Neutrophil (primary cell): ENCODE results near the gene TRAF6.

Experiments
- H3K27ac ChIP-seq: fragments of 200-600 bp; sonication (generic); 2 replicates; pipeline ENCODE4 v1.5.1; 2016; ENCODE audit warnings: mild to moderate bottlenecking, moderate library complexity
- H3K27me3 ChIP-seq: fragments of 200-600 bp; sonication (generic); 2 replicates; pipeline ENCODE4 v1.6.0; 2016; ENCODE audit warnings: mild to moderate bottlenecking
- H3K36me3 ChIP-seq: fragments of 200-600 bp; sonication (generic); 2 replicates; pipeline ENCODE4 v1.5.1; 2017
- H3K4me1 ChIP-seq, 2 experiments: fragments of 200-600 bp in 1 of 2; sonication (generic) in 1 of 2; 1 replicate in 1 of 2; 2 replicates in 1 of 2; pipeline versions ENCODE4 v1.5.1 to v1.6.1; 2013 to 2016; ENCODE audit warnings: low read depth in 1 of 2, low read length in 1 of 2, mild to moderate bottlenecking in 1 of 2, moderate library complexity in 1 of 2; ENCODE audit not compliant: control insufficient read depth in 1 of 2, insufficient read depth in 1 of 2
- H3K4me3 ChIP-seq, 2 experiments: fragments of 200-600 bp in 1 of 2; sonication (generic) in 1 of 2; 1 replicate in 1 of 2; 2 replicates in 1 of 2; pipeline ENCODE4 v1.5.1; 2013 to 2016; ENCODE audit warnings: low read depth in 1 of 2, low read length in 1 of 2, mild to moderate bottlenecking in 1 of 2, moderate library complexity in 1 of 2
- H3K9me3 ChIP-seq: fragments of 200-600 bp; sonication (generic); 2 replicates; pipeline ENCODE4 v1.5.1; 2016
- CTCF ChIP-seq: fragments of 200-600 bp; sonication (generic); IDR thresholded peaks from 2 replicates; pipeline ENCODE4 v1.5.1; 2016; ENCODE audit warnings: antibody characterized with exemption

TRAF6 gene

GRCh38 chr11:36454941-36455631 is 55.0 kb downstream of the TRAF6 start:
- H3K4me3 ChIP-seq: no peak overlapping the region
- peaks cover 7 to 19% of the 10 kb centered on the region in 2 experiments for H3K4me1 ChIP-seq
- peaks cover 7% of the 10 kb centered on the region for H3K36me3 ChIP-seq
- H3K9me3 ChIP-seq: no peaks in the 10 kb centered on the region
- no peak overlapping the region for H3K27ac ChIP-seq
- H3K27me3 ChIP-seq: no peaks in the 10 kb centered on the region
- TF ChIP-seq CTCF: no peak

- Histone ChIP-seq H3K4me3 (no peak overlapping the region), H3K27ac (no peak overlapping the region), H3K36me3 (peaks cover 7% of the 10 kb centered on the region), H3K4me1 (peaks cover 12 to 24% of the 10 kb centered on the region in 2 experiments), H3K27me3 (no peaks in the 10 kb centered on the region), H3K9me3 (no peaks in the 10 kb centered on the region)
- TF ChIP-seq CTCF: no peak
Observed at GRCh38 chr11:36454551-36454940, 55.5 kb downstream of the TRAF6 start.

GRCh38 chr11:36453678-36454077 is 56.4 kb downstream of the TRAF6 start:
- Histone ChIP-seq H3K9me3 (no peaks in the 10 kb centered on the region), H3K4me1 (peaks cover 12 to 26% of the 10 kb centered on the region in 2 experiments), H3K36me3 (peaks cover 7% of the 10 kb centered on the region), H3K27me3 (no peaks in the 10 kb centered on the region), H3K4me3 (no peak overlapping the region), H3K27ac (peak overlapping the region; percentile 46)
- no peak for TF ChIP-seq CTCF

- Histone ChIP-seq H3K4me1 (peaks cover 12 to 26% of the 10 kb centered on the region in 2 experiments), H3K36me3 (peaks cover 7% of the 10 kb centered on the region), H3K4me3 (no peak overlapping the region), H3K27ac (peak overlapping the region; percentile 46), H3K27me3 (no peaks in the 10 kb centered on the region), H3K9me3 (no peaks in the 10 kb centered on the region)
- no peak for TF ChIP-seq CTCF
Observed at GRCh38 chr11:36452961-36453360, 57.1 kb downstream of the TRAF6 start.

- no peak overlapping the region for H3K4me3 ChIP-seq
- H3K9me3 ChIP-seq: no peaks in the 10 kb centered on the region
- H3K36me3 ChIP-seq: peaks cover 7% of the 10 kb centered on the region
- H3K27ac ChIP-seq: peak overlapping the region; percentile 21
- H3K27me3 ChIP-seq: no peaks in the 10 kb centered on the region
- H3K4me1 ChIP-seq: peaks cover 12 to 26% of the 10 kb centered on the region in 2 experiments
- TF ChIP-seq CTCF: no peak
Observed at GRCh38 chr11:36452236-36452940, 57.7 kb downstream of the TRAF6 start.
